Suprapubic skin (tissue), 4 donors: Measurements from ENCODE around the gene RETN. TPM values are rescaled to one million over a fixed set of nuclear protein-coding genes. Genes with fewer than 3 reads are reported as not detected.

Experiments
- DNase-seq, 2 donors: peaks; one replicate each; pipeline ENCODE4 v3.0.0-alpha.2; 2019; ENCODE audit warnings: low spot score in 2 of 2
- H3K27ac ChIP-seq: fragments of 200-600 bp; sonication (generic); one replicate; pipeline ENCODE4 v1.5.1; 2019
- H3K27me3 ChIP-seq: fragments of 200-600 bp; sonication (generic); one replicate; pipeline ENCODE4 v1.5.1; 2019
- H3K36me3 ChIP-seq: fragments of 200-600 bp; sonication (generic); one replicate; pipeline ENCODE4 v1.5.1; 2019
- H3K4me1 ChIP-seq: fragments of 200-600 bp; sonication (generic); one replicate; pipeline ENCODE4 v1.5.1; 2019
- H3K4me3 ChIP-seq: fragments of 200-600 bp; sonication (generic); one replicate; pipeline ENCODE4 v1.5.1; 2019; ENCODE audit warnings: mild to moderate bottlenecking
- H3K9me3 ChIP-seq: fragments of 200-600 bp; sonication (generic); one replicate; pipeline ENCODE4 v1.5.1; 2019
- CTCF ChIP-seq, 2 donors: fragments of 200-600 bp in 1 of 2; fragments of 450-650 bp in 1 of 2; sonication (generic) in 1 of 2; IDR thresholded peaks; one replicate each; pipeline ENCODE4 v1.5.1; 2016 to 2019; ENCODE audit warnings: antibody characterized with exemption in 2 of 2, mild to moderate bottlenecking in 1 of 2, moderate library complexity in 1 of 2
- EP300 ChIP-seq: sonication (generic); formaldehyde crosslinking; IDR thresholded peaks from one replicate; pipeline ENCODE4 v1.6.1; 2017; ENCODE audit warnings: antibody characterized with exemption
- POLR2A ChIP-seq, 2 donors: fragments of 450-650 bp; IDR thresholded peaks; one replicate each; pipeline ENCODE4 v1.6.1; 2017; ENCODE audit warnings: antibody characterized with exemption in 2 of 2, mild to moderate bottlenecking in 2 of 2, moderate library complexity in 2 of 2
- POLR2AphosphoS5 ChIP-seq, 3 donors: sonication (generic); formaldehyde crosslinking; IDR thresholded peaks; one replicate each; pipeline ENCODE4 v1.6.1; 2017; ENCODE audit warnings: antibody characterized with exemption in 3 of 3
- WGBS: methylation state at CpG from one replicate; pipeline ENCODE4 v1.1.5; 2018; 5-methylcytosine and 5-hydroxymethylcytosine counted together
- total RNA-seq, 4 donors: library from RNA; depleted of rRNA; stranded (reverse); fragments of >200 nt; gene quantifications; one replicate each; pipeline ENCODE4 v1.1.0, GENCODE V29; 2016

The RETN gene
- total RNA-seq, 4 donors from 2014 or later = not detected

- H3K4me1 ChIP-seq = peaks cover 31% of the 10 kb centered on the region
- H3K9me3 ChIP-seq = no peaks in the 10 kb centered on the region
- peak overlapping the region; percentile 95 for H3K4me3 ChIP-seq
- DNase-seq = no peak
- H3K27me3 ChIP-seq = peaks cover 16% of the 10 kb centered on the region
- no peak overlapping the region for H3K27ac ChIP-seq
- WGBS = 63% methylated on average over 18 of the region's 22 CpGs
- TF ChIP-seq CTCF (IDR thresholded peaks at IDR 0.05) (no peak), POLR2A (IDR thresholded peaks at IDR 0.05) (no peak), EP300 (no peak), POLR2AphosphoS5 (IDR thresholded peaks at IDR 0.05) (no peak)
- peaks cover 27% of the 10 kb centered on the region for H3K36me3 ChIP-seq
Measured at GRCh38 chr19:7679771-7680605, 11.1 kb downstream of the RETN start.

GRCh38 chr19:7680606-7681339, 11.9 kb downstream of the RETN start, which contains the start of gene TRAPPC5:
Gene TRAPPC5 (plus strand): TSS chr19:7680833. CDS start chr19:7682254, 1,421 bp downstream.
- Histone ChIP-seq H3K27ac (peak within 1 kb of the TSS; percentile 89), H3K4me3 (peak within 1 kb of the TSS; percentile 95), H3K27me3 (peaks cover 16% of the 10 kb centered on the region), H3K4me1 (peaks cover 35% of the 10 kb centered on the region), H3K36me3 (peaks cover 27% of the 10 kb centered on the region), H3K9me3 (no peaks in the 10 kb centered on the region)
- peak; percentile 91 to 100 for TF ChIP-seq CTCF (IDR thresholded peaks at IDR 0.05)
- TF ChIP-seq EP300 = no peak
- 4% methylated on average over 22 of the region's 79 CpGs for WGBS
- DNase-seq = peak; percentile 81 to 87

- H3K4me3 ChIP-seq = peak overlapping the region; percentile 95
- no peaks in the 10 kb centered on the region for H3K9me3 ChIP-seq
- WGBS = 6% methylated on average over 39 of the region's 43 CpGs
- peaks cover 16% of the 10 kb centered on the region for H3K27me3 ChIP-seq
- peaks cover 36% of the 10 kb centered on the region for H3K4me1 ChIP-seq
- peaks cover 27% of the 10 kb centered on the region for H3K36me3 ChIP-seq
- peak; percentile 90 to 92 for DNase-seq
- H3K27ac ChIP-seq = peak overlapping the region; percentile 89
- TF ChIP-seq POLR2A (IDR thresholded peaks at IDR 0.05) (no peak), EP300 (no peak), POLR2AphosphoS5 (IDR thresholded peaks at IDR 0.05) (peak in 1 of 3 donors; percentile 47), CTCF (IDR thresholded peaks at IDR 0.05) (peak; percentile 30 to 55)
Measured at GRCh38 chr19:7681340-7682174, 12.7 kb downstream of the RETN start.

- no peak for DNase-seq
- Histone ChIP-seq H3K9me3 (no peaks in the 10 kb centered on the region), H3K27ac (no peak overlapping the region), H3K4me1 (peaks cover 36% of the 10 kb centered on the region), H3K4me3 (peak overlapping the region; percentile 95), H3K27me3 (peaks cover 12% of the 10 kb centered on the region), H3K36me3 (peaks cover 27% of the 10 kb centered on the region)
- WGBS = 88% methylated on average over 47 of the region's 74 CpGs
- no peak for TF ChIP-seq POLR2AphosphoS5 (IDR thresholded peaks at IDR 0.05)
- TF ChIP-seq POLR2A (IDR thresholded peaks at IDR 0.05) = no peak
- TF ChIP-seq CTCF (IDR thresholded peaks at IDR 0.05) = no peak
- TF ChIP-seq EP300 = no peak
Measured at GRCh38 chr19:7682175-7682855, 13.5 kb downstream of the RETN start.
